Effector memory CD4-positive, alpha-beta T cell (primary cell): Measurements from ENCODE around the gene GRIA3.
"Not testable (repeated sequence)": the region's sequence is repeated elsewhere in the genome, so short reads cannot be mapped to it uniquely, and the experiment has no call there.

Experiments
- DNase-seq, 3 donors: peaks; one replicate each; pipeline ENCODE4 v3.0.0-alpha.2; 2020
- H3K27ac ChIP-seq: 2 replicates; pipeline ENCODE4 v1.7.0; 2013; ENCODE audit warnings: mild to moderate bottlenecking, low read length, moderate library complexity; ENCODE audit not compliant: insufficient read depth, poor library complexity, severe bottlenecking
- H3K27me3 ChIP-seq: replicated peaks from 2 replicates; pipeline ENCODE4 v1.7.0; 2013; ENCODE audit warnings: mild to moderate bottlenecking, low read length; ENCODE audit not compliant: insufficient read depth, control insufficient read depth, poor library complexity, severe bottlenecking
- H3K36me3 ChIP-seq: 2 replicates; pipeline ENCODE4 v1.7.0; 2013; ENCODE audit warnings: mild to moderate bottlenecking, low read length, moderate library complexity; ENCODE audit not compliant: control insufficient read depth, insufficient read depth
- H3K4me1 ChIP-seq: 2 replicates; pipeline ENCODE4 v1.7.0; 2013; ENCODE audit warnings: low read length, mild to moderate bottlenecking; ENCODE audit not compliant: control insufficient read depth, insufficient read depth, poor library complexity, severe bottlenecking
- H3K4me3 ChIP-seq: 2 replicates; pipeline ENCODE4 v1.7.0; 2013; ENCODE audit warnings: low read length, low read depth, mild to moderate bottlenecking; ENCODE audit not compliant: insufficient read depth, poor library complexity, severe bottlenecking
- H3K9me3 ChIP-seq: 2 replicates; pipeline ENCODE4 v1.7.0; 2013; ENCODE audit warnings: mild to moderate bottlenecking, low read length, moderate library complexity; ENCODE audit not compliant: control insufficient read depth

GRIA3 gene

GRCh38 chrX:123260920-123261418, 76.9 kb downstream of the GRIA3 start:
- Histone ChIP-seq H3K36me3 (no peaks in the 10 kb centered on the region), H3K4me1 (no peaks in the 10 kb centered on the region), H3K27ac (no peak overlapping the region), H3K4me3 (no peak overlapping the region), H3K27me3 (no peaks in the 10 kb centered on the region), H3K9me3 (no peaks in the 10 kb centered on the region)
- no peak for DNase-seq

DNA sequence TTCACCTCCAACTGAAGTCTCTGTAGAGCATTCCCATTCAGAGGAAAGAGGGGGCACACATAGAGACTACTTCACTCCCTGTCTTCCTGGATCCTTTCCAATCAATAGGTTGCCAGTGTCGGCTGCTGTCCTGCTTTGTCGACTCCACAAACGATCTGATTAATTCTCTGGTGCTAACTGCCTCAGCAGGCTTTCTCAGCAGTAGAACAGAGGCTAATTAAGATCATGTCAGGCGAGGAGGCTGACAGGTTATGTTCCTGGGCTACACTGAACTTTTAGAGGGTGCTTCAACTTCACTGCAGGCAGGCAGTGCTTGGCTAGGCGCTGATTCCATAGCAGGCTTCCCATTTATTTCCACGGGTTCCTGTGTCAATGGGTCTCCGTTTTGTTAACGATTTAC, 79.2 kb downstream of the GRIA3 start:
- Histone ChIP-seq H3K4me1 (no peaks in the 10 kb centered on the region), H3K27ac (no peak overlapping the region), H3K9me3 (no peaks in the 10 kb centered on the region), H3K4me3 (no peak overlapping the region), H3K27me3 (no peaks in the 10 kb centered on the region), H3K36me3 (no peaks in the 10 kb centered on the region)
- no peak for DNase-seq

DNA sequence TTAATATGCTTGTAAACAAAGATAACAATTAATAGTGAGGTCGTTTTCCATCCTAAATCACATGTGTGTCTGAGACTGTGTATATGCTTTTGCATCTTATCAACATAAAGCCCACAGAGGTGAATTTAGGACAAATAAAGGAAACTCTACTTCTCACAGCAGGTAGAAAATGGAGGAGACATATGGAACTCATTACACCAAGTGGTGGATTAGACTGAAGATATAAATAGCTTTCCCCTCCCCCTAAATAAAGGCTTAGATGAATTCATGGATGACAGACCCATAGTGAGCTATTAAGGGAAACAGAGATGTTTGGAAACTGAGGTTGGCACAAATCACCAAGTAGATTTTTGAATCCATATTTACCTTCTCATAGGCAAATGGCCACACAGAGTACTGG, 79.7 kb downstream of the GRIA3 start:
- no peak for DNase-seq
- no peak overlapping the region for H3K27ac ChIP-seq
- H3K4me1 ChIP-seq: no peaks in the 10 kb centered on the region
- H3K27me3 ChIP-seq: no peaks in the 10 kb centered on the region
- no peaks in the 10 kb centered on the region for H3K9me3 ChIP-seq
- no peak overlapping the region for H3K4me3 ChIP-seq
- no peaks in the 10 kb centered on the region for H3K36me3 ChIP-seq

GRCh38 chrX:123267220-123267619, 83.1 kb downstream of the GRIA3 start:
- Histone ChIP-seq H3K36me3 (no peaks in the 10 kb centered on the region), H3K27me3 (no peaks in the 10 kb centered on the region), H3K27ac (no peak overlapping the region), H3K4me1 (no peaks in the 10 kb centered on the region), H3K4me3 (no peak overlapping the region), H3K9me3 (no peaks in the 10 kb centered on the region)
- no peak for DNase-seq

- H3K27me3 ChIP-seq: no peaks in the 10 kb centered on the region
- no peaks in the 10 kb centered on the region for H3K9me3 ChIP-seq
- H3K27ac ChIP-seq: no peak overlapping the region
- no peak for DNase-seq
- no peaks in the 10 kb centered on the region for H3K36me3 ChIP-seq
- H3K4me1 ChIP-seq: no peaks in the 10 kb centered on the region
- H3K4me3 ChIP-seq: no peak overlapping the region
Observed at GRCh38 chrX:123271902-123272301, 87.8 kb downstream of the GRIA3 start.

GRCh38 chrX:123272630-123273029, 88.6 kb downstream of the GRIA3 start:
- Histone ChIP-seq H3K27me3 (no peaks in the 10 kb centered on the region), H3K9me3 (no peaks in the 10 kb centered on the region), H3K4me1 (no peaks in the 10 kb centered on the region), H3K36me3 (no peaks in the 10 kb centered on the region), H3K4me3 (no peak overlapping the region), H3K27ac (no peak overlapping the region)
- DNase-seq: no peak

DNA sequence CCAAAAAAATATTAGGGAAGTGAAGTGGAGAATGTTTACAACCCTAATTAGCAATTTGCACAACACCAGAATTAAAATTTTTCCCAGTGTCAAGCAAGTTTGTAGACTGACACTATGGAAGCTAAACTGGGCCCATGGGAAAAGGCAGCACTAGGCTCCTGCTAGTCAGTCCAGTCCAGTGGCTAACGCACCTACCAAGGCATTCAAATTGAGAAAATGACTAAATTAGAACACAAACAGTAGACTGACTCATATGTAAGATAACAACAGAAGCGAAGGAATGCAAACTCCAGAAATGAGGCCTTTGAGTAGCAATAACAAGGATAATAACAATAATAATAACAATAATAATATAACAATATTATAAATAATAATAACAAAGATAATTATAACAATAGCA, 90.7 kb downstream of the GRIA3 start:
- no peaks in the 10 kb centered on the region for H3K9me3 ChIP-seq
- no peak for DNase-seq
- no peaks in the 10 kb centered on the region for H3K36me3 ChIP-seq
- no peak overlapping the region for H3K4me3 ChIP-seq
- H3K4me1 ChIP-seq: no peaks in the 10 kb centered on the region
- H3K27me3 ChIP-seq: no peaks in the 10 kb centered on the region
- H3K27ac ChIP-seq: no peak overlapping the region

GRCh38 chrX:123277347-123277746, 93.3 kb downstream of the GRIA3 start:
- H3K27ac ChIP-seq: no peak overlapping the region
- no peak overlapping the region for H3K4me3 ChIP-seq
- H3K4me1 ChIP-seq: no peaks in the 10 kb centered on the region
- H3K9me3 ChIP-seq: no peaks in the 10 kb centered on the region
- no peak for DNase-seq
- H3K27me3 ChIP-seq: no peaks in the 10 kb centered on the region
- H3K36me3 ChIP-seq: no peaks in the 10 kb centered on the region

GRCh38 chrX:123277821-123278220, 93.7 kb downstream of the GRIA3 start:
- Histone ChIP-seq H3K36me3 (no peaks in the 10 kb centered on the region), H3K4me3 (no peak overlapping the region), H3K27ac (no peak overlapping the region)

GRCh38 chrX:123282241-123282640, 98.2 kb downstream of the GRIA3 start:
- no peaks in the 10 kb centered on the region for H3K9me3 ChIP-seq
- H3K36me3 ChIP-seq: no peaks in the 10 kb centered on the region
- H3K4me3 ChIP-seq: no peak overlapping the region
- DNase-seq: no peak
- H3K27me3 ChIP-seq: no peaks in the 10 kb centered on the region
- H3K4me1 ChIP-seq: no peaks in the 10 kb centered on the region
- no peak overlapping the region for H3K27ac ChIP-seq

More at GRCh38 chrX:123277821-123278220, 93.7 kb downstream of the GRIA3 start:
- Histone ChIP-seq H3K4me1 (no peaks in the 10 kb centered on the region), H3K27me3 (no peaks in the 10 kb centered on the region), H3K9me3 (no peaks in the 10 kb centered on the region)
- DNase-seq: no peak

- H3K36me3 ChIP-seq, H3K4me1 ChIP-seq, H3K9me3 ChIP-seq, H3K27me3 ChIP-seq, H3K4me3 ChIP-seq, DNase-seq, H3K27ac ChIP-seq: not testable (repeated sequence)
Observed at GRCh38 chrX:123283407-123283806, 99.3 kb downstream of the GRIA3 start.
